HG02885 (cell line): ENCODE measurements around the gene CDH1.

Experiments used
- ATAC-seq: cut with Tn5 transposase; IDR thresholded peaks from one replicate; pipeline ENCODE4 v1.9.1; 2021; ENCODE audit warnings: mild to moderate bottlenecking; ENCODE audit not compliant: unreplicated experiment, poor library complexity

CDH1 gene

GRCh38 chr16:68843482-68844210 lies 106.6 kb downstream of the CDH1 start, which contains the start of gene TANGO6:
TANGO6 (plus strand) TSS chr16:68843531; CDS start chr16:68843618, 87 bp downstream.
- peak; percentile 91 for ATAC-seq

- no peak for ATAC-seq
Measured at GRCh38 chr16:68844211-68844564, 107.1 kb downstream of the CDH1 start.

- ATAC-seq: no peak
Measured at GRCh38 chr16:68848786-68849185, 111.7 kb downstream of the CDH1 start.

- no peak for ATAC-seq
Measured at GRCh38 chr16:68850481-68850880, 113.4 kb downstream of the CDH1 start.

GRCh38 chr16:68851601-68852000 lies 114.5 kb downstream of the CDH1 start:
- ATAC-seq: no peak

GRCh38 chr16:68857479-68857878 lies 120.4 kb downstream of the CDH1 start:
- no peak for ATAC-seq

- no peak for ATAC-seq
Measured at GRCh38 chr16:68859828-68860227, 122.7 kb downstream of the CDH1 start.

- ATAC-seq: no peak
Measured at GRCh38 chr16:68860978-68861892, 124.1 kb downstream of the CDH1 start.

- ATAC-seq: no peak
Measured at GRCh38 chr16:68866933-68867332, 129.8 kb downstream of the CDH1 start.

GRCh38 chr16:68869492-68870088 lies 132.5 kb downstream of the CDH1 start:
- no peak for ATAC-seq

GRCh38 chr16:68873635-68874471 lies 136.8 kb downstream of the CDH1 start:
- ATAC-seq: no peak

GRCh38 chr16:68875871-68876270 lies 138.8 kb downstream of the CDH1 start:
- no peak for ATAC-seq

- ATAC-seq: no peak
Measured at GRCh38 chr16:68883685-68884084, 146.6 kb downstream of the CDH1 start.

- no peak for ATAC-seq
Measured at GRCh38 chr16:68884401-68884800, 147.3 kb downstream of the CDH1 start.
